ENCODE measurements around the gene MED23.
"Not testable (repeated sequence)": the region's sequence is repeated elsewhere in the genome, so short reads cannot be mapped to it uniquely, and the experiment has no call there.

DNA sequence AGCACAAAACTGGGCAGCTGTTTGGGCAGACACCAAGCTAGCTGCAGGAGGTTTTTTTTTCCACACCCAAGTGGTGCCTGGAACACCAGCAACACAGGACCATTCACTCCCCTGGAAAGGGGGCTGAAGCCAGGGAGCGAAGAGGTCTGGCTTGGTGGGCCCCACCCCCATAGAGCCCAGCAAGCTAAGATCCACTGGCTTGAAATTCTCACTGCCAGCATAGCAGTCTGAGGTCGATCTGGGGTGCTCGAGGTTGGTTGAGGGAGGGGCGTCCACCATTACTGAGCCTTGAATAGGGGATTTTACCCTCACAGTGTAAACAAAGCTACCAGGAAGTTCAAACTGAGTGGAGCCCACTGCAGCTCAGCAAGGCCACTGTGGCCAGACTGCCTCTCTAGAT, 89.4 kb downstream of the MED23 start:
- not testable (repeated sequence) for TF ChIP-seq CTCF, EZH2phosphoT487 (IDR thresholded peaks at IDR 0.05; ENCODE audit: low read length)
